ENCODE results near the gene HS3ST3A1. TPM values are rescaled to one million over a fixed set of nuclear protein-coding genes. Genes with fewer than 3 reads are reported as not detected.

The HS3ST3A1 gene
- total RNA-seq, 1 donor from 2014 or later = 7.5 TPM

- H3K27ac Mint-ChIP-seq (ENCODE audit: unreplicated experiment) = no peak overlapping the region
- no peaks in the 10 kb centered on the region for H3K36me3 Mint-ChIP-seq (ENCODE audit: unreplicated experiment)
- no peak for TF ChIP-seq CTCF (IDR thresholded peaks at IDR 0.05)
- DNase-seq (ENCODE audit: extremely low spot score, unreplicated experiment) = no peak
- peaks cover 27% of the 10 kb centered on the region for H3K4me1 Mint-ChIP-seq (ENCODE audit: unreplicated experiment)
- no peak overlapping the region for H3K4me3 Mint-ChIP-seq (ENCODE audit: unreplicated experiment)
- H3K9me3 Mint-ChIP-seq (ENCODE audit: unreplicated experiment) = no peaks in the 10 kb centered on the region
- H3K27me3 Mint-ChIP-seq (ENCODE audit: unreplicated experiment) = no peaks in the 10 kb centered on the region
Measured at GRCh38 chr17:13592427-13592826, 9.3 kb downstream of the HS3ST3A1 start.

GRCh38 chr17:13590441-13590840, 11.3 kb downstream of the HS3ST3A1 start:
- no peak for DNase-seq (ENCODE audit: extremely low spot score, unreplicated experiment)
- Mint-ChIP-seq H3K4me1 (ENCODE audit: unreplicated experiment) (peaks cover 20% of the 10 kb centered on the region), H3K4me3 (ENCODE audit: unreplicated experiment) (no peak overlapping the region), H3K9me3 (ENCODE audit: unreplicated experiment) (no peaks in the 10 kb centered on the region), H3K36me3 (ENCODE audit: unreplicated experiment) (no peaks in the 10 kb centered on the region), H3K27ac (ENCODE audit: unreplicated experiment) (no peak overlapping the region), H3K27me3 (ENCODE audit: unreplicated experiment) (no peaks in the 10 kb centered on the region)
- no peak for TF ChIP-seq CTCF (IDR thresholded peaks at IDR 0.05)

- H3K36me3 Mint-ChIP-seq (ENCODE audit: unreplicated experiment) = no peaks in the 10 kb centered on the region
- H3K4me3 Mint-ChIP-seq (ENCODE audit: unreplicated experiment) = no peak overlapping the region
- no peaks in the 10 kb centered on the region for H3K27me3 Mint-ChIP-seq (ENCODE audit: unreplicated experiment)
- H3K27ac Mint-ChIP-seq (ENCODE audit: unreplicated experiment) = no peak overlapping the region
- TF ChIP-seq CTCF (IDR thresholded peaks at IDR 0.05) = no peak
- no peaks in the 10 kb centered on the region for H3K9me3 Mint-ChIP-seq (ENCODE audit: unreplicated experiment)
- no peak for DNase-seq (ENCODE audit: extremely low spot score, unreplicated experiment)
- H3K4me1 Mint-ChIP-seq (ENCODE audit: unreplicated experiment) = peaks cover 13% of the 10 kb centered on the region
Measured at GRCh38 chr17:13589658-13590057, 12.1 kb downstream of the HS3ST3A1 start.

- H3K4me3 Mint-ChIP-seq (ENCODE audit: unreplicated experiment) = no peak overlapping the region
- no peak overlapping the region for H3K27ac Mint-ChIP-seq (ENCODE audit: unreplicated experiment)
- TF ChIP-seq CTCF (IDR thresholded peaks at IDR 0.05) = no peak
- H3K9me3 Mint-ChIP-seq (ENCODE audit: unreplicated experiment) = no peaks in the 10 kb centered on the region
- no peaks in the 10 kb centered on the region for H3K27me3 Mint-ChIP-seq (ENCODE audit: unreplicated experiment)
- DNase-seq (ENCODE audit: extremely low spot score, unreplicated experiment) = no peak
- no peaks in the 10 kb centered on the region for H3K4me1 Mint-ChIP-seq (ENCODE audit: unreplicated experiment)
- H3K36me3 Mint-ChIP-seq (ENCODE audit: unreplicated experiment) = no peaks in the 10 kb centered on the region
Measured at GRCh38 chr17:13587487-13588338, 14.0 kb downstream of the HS3ST3A1 start.

- Mint-ChIP-seq H3K36me3 (ENCODE audit: unreplicated experiment) (no peaks in the 10 kb centered on the region), H3K27ac (ENCODE audit: unreplicated experiment) (no peak overlapping the region), H3K9me3 (ENCODE audit: unreplicated experiment) (no peaks in the 10 kb centered on the region), H3K27me3 (ENCODE audit: unreplicated experiment) (no peaks in the 10 kb centered on the region), H3K4me3 (ENCODE audit: unreplicated experiment) (no peak overlapping the region), H3K4me1 (ENCODE audit: unreplicated experiment) (peaks cover 5% of the 10 kb centered on the region)
- no peak for TF ChIP-seq CTCF (IDR thresholded peaks at IDR 0.05)
- no peak for DNase-seq (ENCODE audit: extremely low spot score, unreplicated experiment)
Measured at GRCh38 chr17:13584701-13585080, 17.0 kb downstream of the HS3ST3A1 start.

Measured in osteocyte (in vitro differentiated cells).